B cell (primary cell): ENCODE data around the gene MYCN. TPM values are rescaled to one million over a fixed set of nuclear protein-coding genes. Genes with fewer than 3 reads are reported as not detected.
"Not testable (repeated sequence)": the region's sequence is repeated elsewhere in the genome, so short reads cannot be mapped to it uniquely, and the experiment has no call there.

Experiments
- ATAC-seq: fragments of 200-7000 bp; cut with Tn5 transposase; one replicate; pipeline ENCODE4 v1.10.0; 2021; ENCODE audit warnings: low read depth, mild to moderate bottlenecking, moderate number of reproducible peaks, moderate library complexity
- CTCF ChIA-PET: fragments of 350-600 bp; sonication (Branson Sonifier 250); formaldehyde crosslinking; loops from one replicate; lab custom pipeline; 2021; ENCODE audit warnings: antibody characterized with exemption, inconsistent platforms; lab: Charles Lee
- POLR2A ChIA-PET: fragments of 350-600 bp; sonication (Branson Sonifier 250); formaldehyde crosslinking; loops from one replicate; lab custom pipeline; 2021; ENCODE audit warnings: antibody characterized with exemption; lab: Charles Lee
- DNase-seq: peaks from one replicate; pipeline ENCODE4 v3.0.0; 2013
- H2AFZ ChIP-seq: 2 replicates; pipeline ENCODE4 v1.6.1; 2012; ENCODE audit warnings: mild to moderate bottlenecking, low read depth, low read length; ENCODE audit not compliant: insufficient read depth, poor library complexity, severe bottlenecking
- H3K27ac ChIP-seq, 2 donors: 1 replicate in 1 of 2; 2 replicates in 1 of 2; pipeline ENCODE4 v1.5.1; 2012 to 2013; ENCODE audit warnings: low read length in 2 of 2, mild to moderate bottlenecking in 2 of 2, moderate library complexity in 1 of 2
- H3K27me3 ChIP-seq, 4 experiments: fragments of 200-600 bp in 1 of 4; sonication (generic) in 1 of 4; replicated peaks in 1 of 4; 1 replicate in 2 of 4; 2 replicates in 2 of 4; pipeline versions ENCODE4 v1.6.1 to v1.7.0; 2013 to 2016; ENCODE audit warnings: low read length in 3 of 4, mild to moderate bottlenecking in 2 of 4, mixed read lengths in 1 of 4, moderate library complexity in 1 of 4; ENCODE audit not compliant: insufficient read depth in 4 of 4, control insufficient read depth in 3 of 4; ENCODE audit errors: control extremely low read depth in 1 of 4
- H3K36me3 ChIP-seq, 2 experiments: replicated peaks in 1 of 2; 1 replicate in 1 of 2; 2 replicates in 1 of 2; pipeline versions ENCODE4 v1.6.1 to v1.7.1; 2013; ENCODE audit warnings: low read length in 1 of 2; ENCODE audit not compliant: insufficient read depth in 2 of 2, control insufficient read depth in 1 of 2; ENCODE audit errors: control extremely low read depth in 1 of 2, extremely low read depth in 1 of 2
- H3K4me1 ChIP-seq, 2 donors: fragments of 200-600 bp in 1 of 2; sonication (generic) in 1 of 2; 1 replicate in 1 of 2; 2 replicates in 1 of 2; pipeline versions ENCODE4 v1.5.1 to v1.6.1; 2013 to 2017; ENCODE audit warnings: low read length in 2 of 2; ENCODE audit not compliant: control insufficient read depth in 2 of 2, insufficient read depth in 2 of 2
- H3K4me2 ChIP-seq: replicated peaks from 2 replicates; pipeline ENCODE3; 2012; ENCODE audit warnings: mild to moderate bottlenecking, low read depth, low read length; ENCODE audit not compliant: poor library complexity, severe bottlenecking
- H3K4me3 ChIP-seq, 5 experiments: fragments of 200-600 bp in 1 of 5; sonication (generic) in 1 of 5; 1 replicate in 3 of 5; 2 replicates in 2 of 5; pipeline versions ENCODE4 v1.5.1 to v1.7.0; 2011 to 2016; ENCODE audit warnings: low read length in 4 of 5, mild to moderate bottlenecking in 4 of 5, low read depth in 2 of 5, control low read depth in 1 of 5, moderate library complexity in 1 of 5; ENCODE audit not compliant: insufficient read depth in 1 of 5; ENCODE audit errors: control extremely low read depth in 1 of 5, extremely low read depth in 1 of 5
- H3K79me2 ChIP-seq: fragments of 200-600 bp; sonication (generic); one replicate; pipeline ENCODE4 v1.6.0; 2016; ENCODE audit warnings: low read length; ENCODE audit not compliant: control insufficient read depth, insufficient read depth
- H3K9ac ChIP-seq: fragments of 200-600 bp; sonication (generic); 2 replicates; pipeline ENCODE4 v1.6.1; 2017; ENCODE audit warnings: mild to moderate bottlenecking, low read length, moderate library complexity
- H3K9me3 ChIP-seq, 3 donors: one replicate each; pipeline versions ENCODE4 v1.6.1 to v1.7.1; 2013; ENCODE audit warnings: low read length in 2 of 3; ENCODE audit not compliant: control insufficient read depth in 2 of 3, insufficient read depth in 1 of 3; ENCODE audit errors: control extremely low read depth in 1 of 3
- H4K20me1 ChIP-seq: 2 replicates; pipeline ENCODE4 v1.6.0; 2012; ENCODE audit warnings: mild to moderate bottlenecking, low read length; ENCODE audit not compliant: insufficient read depth, control insufficient read depth, poor library complexity, severe bottlenecking
- H3K27ac Mint-ChIP-seq: one replicate; pipeline ENCODE4 v1.8.0; 2021; ENCODE audit warnings: mixed read lengths
- H3K27me3 Mint-ChIP-seq: one replicate; pipeline ENCODE4 v1.8.0; 2021; ENCODE audit warnings: mixed read lengths
- H3K4me1 Mint-ChIP-seq: one replicate; pipeline ENCODE4 v1.8.0; 2021; ENCODE audit warnings: mixed read lengths
- H3K4me3 Mint-ChIP-seq: one replicate; pipeline ENCODE4 v1.8.0; 2021; ENCODE audit warnings: mixed read lengths
- H3K9me3 Mint-ChIP-seq: one replicate; pipeline ENCODE4 v1.8.0; 2022; ENCODE audit warnings: mixed read lengths; ENCODE audit not compliant: insufficient read depth
- EZH2 ChIP-seq: IDR thresholded peaks from 2 replicates; pipeline ENCODE4 v1.6.1; 2012; ENCODE audit warnings: borderline replicate concordance, low read depth, mild to moderate bottlenecking, moderate library complexity, low read length; ENCODE audit not compliant: insufficient read depth, poor library complexity, severe bottlenecking
- WGBS: methylation state at CpG from one replicate; pipeline ENCODE4 v1.1.5; 2013; ENCODE audit warnings: missing lambda C conversion rate; ENCODE audit not compliant: insufficient coverage; 5-methylcytosine and 5-hydroxymethylcytosine counted together
- intact Hi-C: fragments of 100-400 bp; cut with micrococcal nuclease; formaldehyde crosslinking; loops from one replicate; pipeline ENCODE4 v1.10.0; 2022
- polyA plus RNA-seq: library from polyadenylated mRNA; depleted of rRNA; stranded (reverse); fragments of >200 nt; gene quantifications from 2 replicates; pipeline ENCODE4 v1.2.3, GENCODE V29; 2012
- total RNA-seq, 2 donors: library from RNA; stranded (reverse); fragments of 120-200 nt in 1 of 2; gene quantifications; 1 replicate in 1 of 2; 2 replicates in 1 of 2; pipeline versions ENCODE4 v1.2.3 to v1.2.4, GENCODE V29; 2013 to 2022
- TF ChIP-seq, protein P1 (sequence below): fragments of 200-600 bp; IDR thresholded peaks from one replicate; pipeline ENCODE4 v1.8.0; 2022; ENCODE audit warnings: antibody characterized with exemption, mild to moderate bottlenecking

MYCN gene
- total and polyA plus RNA-seq, 2 donors (not counting 1 experiment from before 2014, with no cell fraction given), result not detected

DNA sequence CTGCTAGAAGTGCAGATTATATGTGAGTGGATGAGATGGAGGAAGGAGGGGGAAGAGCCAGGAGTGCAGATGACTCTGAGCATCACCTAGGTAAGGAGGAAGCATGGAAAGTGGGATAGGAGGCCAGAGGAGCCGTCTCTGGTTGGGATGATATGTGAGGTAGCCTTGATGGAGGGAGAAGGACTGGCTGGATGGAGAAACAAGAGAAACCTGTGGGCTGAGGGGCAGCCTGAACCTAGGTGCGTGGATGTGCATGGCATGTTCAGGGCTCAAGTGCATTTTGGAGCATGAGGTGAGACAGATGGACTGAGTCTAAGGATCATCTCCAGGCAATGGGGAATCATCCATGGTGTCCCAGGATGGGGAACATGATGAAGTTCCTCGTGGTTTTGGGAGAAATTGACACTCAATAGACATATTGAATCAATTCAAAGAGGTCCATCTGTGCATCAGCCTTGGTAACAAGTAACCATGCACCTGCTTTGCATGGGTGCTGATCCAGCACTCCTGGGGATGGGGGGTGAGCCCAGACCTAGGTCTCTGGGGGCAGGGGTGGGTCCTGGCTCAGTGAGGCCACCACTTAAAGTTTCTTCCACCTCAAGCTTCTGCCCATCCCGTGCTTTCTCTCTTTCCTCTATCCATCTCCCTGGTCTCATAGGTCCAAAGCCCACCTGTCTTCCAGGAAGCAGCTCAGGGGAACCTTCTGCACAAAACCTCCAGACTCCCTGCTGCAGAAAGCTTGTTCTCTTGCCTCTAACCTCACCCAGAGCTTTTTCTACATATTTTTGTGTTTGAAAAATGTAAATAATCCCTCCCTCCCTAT lies 19.2 kb downstream of the MYCN start:
- Histone ChIP-seq H3K36me3 (no peaks in the 10 kb centered on the region), H3K27me3 (no peaks in the 10 kb centered on the region)
- CTCF ChIA-PET, result no interaction called here

GRCh38 chr2:15960154-15960520 lies 19.8 kb downstream of the MYCN start:
- POLR2A ChIA-PET, H3K4me1 ChIP-seq, H4K20me1 ChIP-seq, H3K9me3 Mint-ChIP-seq, H3K9ac ChIP-seq, H3K4me3 Mint-ChIP-seq, H3K36me3 ChIP-seq, H3K27ac Mint-ChIP-seq, H3K27ac ChIP-seq, H3K27me3 ChIP-seq, H3K4me2 ChIP-seq, DNase-seq, H3K79me2 ChIP-seq, ATAC-seq, H3K4me1 Mint-ChIP-seq, H2AFZ ChIP-seq, CTCF ChIA-PET, intact Hi-C loops, H3K9me3 ChIP-seq, H3K4me3 ChIP-seq: not testable (repeated sequence)
- WGBS, result 100% methylated on average over 1 of the region's 2 CpGs
- peaks cover 22% of the 10 kb centered on the region for H3K27me3 Mint-ChIP-seq

More for the DNA sequence above, 19.2 kb downstream of the MYCN start:
- POLR2A ChIA-PET, result no interaction called here
- Mint-ChIP-seq H3K4me1 (peaks cover 3% of the 10 kb centered on the region), H3K27me3 (peaks cover 22% of the 10 kb centered on the region), H3K4me3 (no peak overlapping the region), H3K9me3 (no peaks in the 10 kb centered on the region), H3K27ac (no peak overlapping the region)
- DNase-seq (no peak), ATAC-seq (no peak)
- 74% methylated on average over 3 of the region's 4 CpGs for WGBS
- Histone ChIP-seq H3K4me3 (no peak overlapping the region), H2AFZ (no peak overlapping the region), H3K4me1 (no peaks in the 10 kb centered on the region), H3K4me2 (no peak overlapping the region), H4K20me1 (no peaks in the 10 kb centered on the region), H3K27ac (no peak overlapping the region), H3K79me2 (no peaks in the 10 kb centered on the region), H3K9me3 (no peaks in the 10 kb centered on the region), H3K9ac (no peak overlapping the region)
- intact Hi-C loops, result no loop called here
- TF ChIP-seq EZH2, result no peak
- TF ChIP-seq, protein P1, sequence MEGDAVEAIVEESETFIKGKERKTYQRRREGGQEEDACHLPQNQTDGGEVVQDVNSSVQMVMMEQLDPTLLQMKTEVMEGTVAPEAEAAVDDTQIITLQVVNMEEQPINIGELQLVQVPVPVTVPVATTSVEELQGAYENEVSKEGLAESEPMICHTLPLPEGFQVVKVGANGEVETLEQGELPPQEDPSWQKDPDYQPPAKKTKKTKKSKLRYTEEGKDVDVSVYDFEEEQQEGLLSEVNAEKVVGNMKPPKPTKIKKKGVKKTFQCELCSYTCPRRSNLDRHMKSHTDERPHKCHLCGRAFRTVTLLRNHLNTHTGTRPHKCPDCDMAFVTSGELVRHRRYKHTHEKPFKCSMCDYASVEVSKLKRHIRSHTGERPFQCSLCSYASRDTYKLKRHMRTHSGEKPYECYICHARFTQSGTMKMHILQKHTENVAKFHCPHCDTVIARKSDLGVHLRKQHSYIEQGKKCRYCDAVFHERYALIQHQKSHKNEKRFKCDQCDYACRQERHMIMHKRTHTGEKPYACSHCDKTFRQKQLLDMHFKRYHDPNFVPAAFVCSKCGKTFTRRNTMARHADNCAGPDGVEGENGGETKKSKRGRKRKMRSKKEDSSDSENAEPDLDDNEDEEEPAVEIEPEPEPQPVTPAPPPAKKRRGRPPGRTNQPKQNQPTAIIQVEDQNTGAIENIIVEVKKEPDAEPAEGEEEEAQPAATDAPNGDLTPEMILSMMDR, result no peak

DNA sequence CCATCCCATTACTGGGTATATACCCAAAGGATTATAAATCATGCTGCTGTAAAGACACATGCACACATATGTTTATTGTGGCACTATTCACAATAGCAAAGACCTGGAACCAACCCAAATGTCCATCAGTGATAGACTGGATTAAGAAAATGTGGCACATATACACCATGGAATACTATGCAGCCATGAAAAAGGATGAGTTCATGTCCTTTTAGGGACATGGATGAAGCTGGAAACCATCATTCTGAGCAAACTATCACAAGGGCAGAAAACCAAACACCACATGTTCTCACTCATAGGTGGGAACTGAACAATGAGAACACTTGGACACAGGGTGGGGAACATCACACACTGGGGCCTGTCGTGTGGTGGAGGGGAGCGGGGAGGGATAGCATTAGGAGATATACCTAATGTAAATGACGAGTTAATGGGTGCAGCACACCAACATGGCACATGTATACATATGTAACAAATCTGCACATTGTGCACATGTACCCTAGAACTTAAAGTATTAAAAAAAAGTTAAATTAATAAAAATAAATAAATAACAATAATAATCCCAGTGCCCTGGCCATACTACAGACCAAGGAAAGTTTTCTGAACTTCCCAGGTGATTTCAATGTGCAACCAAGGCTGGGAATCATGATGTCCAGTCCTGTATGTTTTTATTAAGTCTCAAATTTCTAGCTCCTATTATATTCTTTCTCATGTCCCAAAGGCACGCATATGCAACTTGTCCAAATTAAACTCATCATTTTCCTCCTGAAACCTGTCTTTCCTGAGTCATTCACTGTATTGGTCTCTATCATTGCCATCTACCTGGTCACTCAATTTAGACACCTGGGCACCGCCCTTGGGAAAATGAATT lies 23.0 kb downstream of the MYCN start:
- H3K4me1 Mint-ChIP-seq, result peaks cover 17% of the 10 kb centered on the region
- H3K27ac Mint-ChIP-seq, H4K20me1 ChIP-seq, H3K4me3 Mint-ChIP-seq, H3K9me3 Mint-ChIP-seq, DNase-seq, ATAC-seq, H3K27ac ChIP-seq, CTCF ChIA-PET, H2AFZ ChIP-seq, H3K4me3 ChIP-seq, H3K27me3 Mint-ChIP-seq, intact Hi-C loops, H3K36me3 ChIP-seq, H3K27me3 ChIP-seq, H3K79me2 ChIP-seq, H3K9ac ChIP-seq, H3K4me2 ChIP-seq, POLR2A ChIA-PET, H3K9me3 ChIP-seq: not testable (repeated sequence)
- H3K4me1 ChIP-seq, result peaks cover 9 to 16% of the 10 kb centered on the region in 2 donors
- 100% methylated on average over 2 of the region's 5 CpGs for WGBS
